GM18511 (cell line): ENCODE measurements around the gene GALNT10.

Source experiments
- ATAC-seq: cut with Tn5 transposase; IDR thresholded peaks from one replicate; pipeline ENCODE4 v1.9.1; 2021; ENCODE audit warnings: mild to moderate bottlenecking, moderate library complexity; ENCODE audit not compliant: unreplicated experiment

The GALNT10 gene

DNA sequence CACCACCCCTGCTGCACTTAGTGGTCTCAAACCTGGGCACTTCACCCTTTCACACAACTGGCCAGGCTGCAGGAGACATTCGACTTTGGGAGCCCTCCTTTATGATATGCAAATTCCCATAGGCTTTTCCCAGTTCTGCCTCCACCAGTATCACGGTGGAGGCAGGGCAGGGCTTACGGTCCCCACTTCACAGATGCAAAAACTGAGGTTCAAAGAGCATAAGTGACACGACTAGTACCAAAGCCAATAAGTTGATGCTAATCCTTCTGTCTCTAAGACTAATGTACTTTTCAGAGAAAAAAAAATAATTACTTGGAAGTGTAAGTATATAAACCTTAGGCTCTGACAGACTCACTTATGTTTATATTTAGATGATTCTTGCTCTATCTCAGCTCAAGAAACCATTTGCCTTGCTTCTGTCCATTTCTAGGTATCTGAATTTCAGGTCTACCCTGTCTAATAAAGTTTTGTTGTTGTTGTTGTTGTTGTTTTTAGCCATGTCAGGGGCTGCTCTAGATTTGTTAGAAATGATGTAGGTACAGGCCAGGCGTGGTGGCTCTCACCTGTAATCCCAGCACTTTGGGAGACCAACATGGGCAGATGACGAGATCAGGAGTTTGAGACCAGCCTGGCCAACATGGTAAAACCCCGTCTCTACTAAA lies 10.7 kb downstream of the GALNT10 start:
- no peak for ATAC-seq

- ATAC-seq = peak; percentile 96
These were observed 12.1 kb downstream of the GALNT10 start for GRCh38 chr5:154202379-154203260.

DNA sequence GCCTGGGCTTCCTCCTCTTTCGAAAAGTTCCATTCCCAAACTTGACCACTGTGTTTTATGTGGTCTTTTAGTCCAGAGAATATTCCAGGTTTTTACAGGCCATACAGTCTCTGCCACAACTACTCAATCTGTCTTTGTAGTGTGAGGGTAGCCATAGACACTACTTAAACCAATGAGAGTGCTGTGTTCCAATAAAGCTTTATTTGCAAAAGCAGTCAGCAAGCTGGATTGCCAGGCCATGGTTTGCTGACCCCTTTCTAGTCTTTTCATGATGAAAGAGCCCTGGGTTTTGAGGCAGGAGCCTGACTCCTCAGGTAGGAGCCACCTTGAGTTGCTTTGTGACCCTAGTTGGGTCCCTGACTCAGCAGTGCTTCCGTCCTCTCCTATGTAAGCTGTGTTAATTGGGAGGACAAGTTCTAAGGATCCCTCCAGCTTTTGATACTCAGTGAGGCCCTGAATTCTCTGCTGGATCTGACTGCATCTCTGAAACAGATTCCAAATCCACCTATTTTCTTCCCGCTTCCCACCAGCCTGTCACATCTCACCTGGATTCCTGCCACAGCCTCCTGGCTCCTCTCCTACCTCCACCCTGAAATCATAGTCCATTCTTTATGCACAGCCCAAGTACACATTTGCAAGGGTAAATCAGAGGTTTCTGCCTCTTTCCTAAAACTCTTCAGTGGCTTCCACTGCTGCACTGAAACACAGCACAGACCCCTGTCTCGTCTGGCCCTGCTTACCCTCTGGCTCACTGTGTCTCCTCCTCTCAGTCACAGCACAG lies 13.5 kb downstream of the GALNT10 start:
- no peak for ATAC-seq

- no peak for ATAC-seq
These were observed 15.0 kb downstream of the GALNT10 start for GRCh38 chr5:154205441-154206117.

- no peak for ATAC-seq
These were observed 15.8 kb downstream of the GALNT10 start for GRCh38 chr5:154206311-154206710.

GRCh38 chr5:154207204-154207603 lies 16.7 kb downstream of the GALNT10 start:
- no peak for ATAC-seq

DNA sequence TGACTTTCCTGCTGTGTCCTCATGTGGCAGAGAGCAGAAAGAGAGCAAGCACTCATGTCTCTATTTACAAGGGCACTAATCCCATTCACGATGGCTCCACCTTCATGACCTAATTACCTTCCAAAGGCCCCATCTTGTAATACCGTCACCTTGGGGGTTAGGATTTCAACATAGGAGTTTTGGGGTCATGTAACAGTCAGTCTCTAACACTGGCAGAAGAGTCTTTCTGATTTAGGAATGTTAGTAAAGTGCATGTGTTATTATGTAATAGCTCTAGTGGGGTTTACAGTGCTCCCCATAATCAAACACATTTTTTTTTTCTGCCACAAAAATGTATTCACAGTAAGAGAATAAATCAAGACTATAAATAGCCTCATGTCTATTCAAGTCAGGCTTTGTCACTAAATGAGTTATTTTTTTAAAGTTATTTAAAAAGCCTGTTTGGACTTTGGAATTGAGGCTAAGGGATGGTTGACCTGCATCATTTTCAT lies 19.1 kb downstream of the GALNT10 start:
- no peak for ATAC-seq

- ATAC-seq = no peak
These were observed 19.6 kb downstream of the GALNT10 start for GRCh38 chr5:154210163-154210562.

- ATAC-seq = no peak
These were observed 21.3 kb downstream of the GALNT10 start for GRCh38 chr5:154211641-154212390.

- no peak for ATAC-seq
These were observed 23.1 kb downstream of the GALNT10 start for GRCh38 chr5:154213592-154213991.

DNA sequence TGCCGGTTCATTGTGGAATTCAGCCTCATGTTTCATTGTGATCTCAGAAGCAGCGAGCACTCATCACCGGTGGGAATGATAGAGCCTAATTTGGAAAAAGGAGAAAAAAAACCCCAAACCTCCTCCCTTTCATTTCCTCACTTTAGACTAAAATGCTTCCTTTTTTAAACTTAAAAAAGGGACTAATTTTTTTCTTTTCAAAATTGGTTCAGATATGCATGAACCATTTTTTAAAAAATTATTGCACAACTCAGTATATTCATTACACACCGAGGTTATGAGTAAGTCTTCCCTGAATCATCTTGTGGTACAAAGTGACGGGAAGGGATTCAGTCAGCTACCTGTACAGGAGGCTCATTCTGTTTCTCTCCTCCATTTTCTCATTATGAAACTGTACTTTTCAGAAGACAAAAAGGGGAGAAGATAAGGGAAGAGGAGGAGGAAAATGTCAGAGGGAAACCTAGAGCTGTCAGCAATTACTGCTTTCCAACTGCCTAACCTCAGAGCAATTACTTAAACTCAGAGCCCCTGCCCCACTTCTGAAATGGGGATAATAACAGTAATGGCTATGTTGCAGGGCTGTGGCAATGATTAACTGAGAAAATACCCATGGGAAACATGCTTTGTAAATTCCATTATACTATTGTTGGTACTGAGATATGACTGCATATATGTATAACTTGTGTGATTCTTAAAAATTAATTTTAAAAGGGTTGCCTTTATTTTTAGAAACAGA lies 24.0 kb downstream of the GALNT10 start:
- peak; percentile 83 for ATAC-seq

GRCh38 chr5:154215571-154216325 lies 25.2 kb downstream of the GALNT10 start:
- ATAC-seq = no peak

GRCh38 chr5:154217462-154217861 lies 26.9 kb downstream of the GALNT10 start:
- ATAC-seq = no peak

DNA sequence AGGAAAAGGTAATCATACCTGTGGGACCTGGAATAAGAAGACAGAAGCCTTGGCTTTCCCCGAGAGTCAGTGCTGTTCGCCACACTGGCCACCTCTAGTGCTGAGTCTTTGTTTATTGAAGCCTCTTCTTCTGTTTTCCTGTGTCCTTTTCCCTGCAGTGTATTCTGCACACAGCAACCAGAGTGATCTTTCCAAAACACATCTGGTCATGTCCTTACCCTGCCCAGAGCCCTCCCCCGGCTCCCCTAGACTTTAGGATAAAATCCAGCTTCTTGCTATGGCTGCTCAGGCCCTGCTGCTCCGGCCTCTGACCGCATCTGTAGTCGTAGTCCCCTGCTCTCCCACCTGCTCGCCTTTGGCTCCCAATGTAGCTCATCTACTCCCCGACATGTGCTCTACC lies 28.3 kb downstream of the GALNT10 start:
- ATAC-seq = no peak

GRCh38 chr5:154220625-154221024 lies 30.1 kb downstream of the GALNT10 start:
- ATAC-seq = no peak

DNA sequence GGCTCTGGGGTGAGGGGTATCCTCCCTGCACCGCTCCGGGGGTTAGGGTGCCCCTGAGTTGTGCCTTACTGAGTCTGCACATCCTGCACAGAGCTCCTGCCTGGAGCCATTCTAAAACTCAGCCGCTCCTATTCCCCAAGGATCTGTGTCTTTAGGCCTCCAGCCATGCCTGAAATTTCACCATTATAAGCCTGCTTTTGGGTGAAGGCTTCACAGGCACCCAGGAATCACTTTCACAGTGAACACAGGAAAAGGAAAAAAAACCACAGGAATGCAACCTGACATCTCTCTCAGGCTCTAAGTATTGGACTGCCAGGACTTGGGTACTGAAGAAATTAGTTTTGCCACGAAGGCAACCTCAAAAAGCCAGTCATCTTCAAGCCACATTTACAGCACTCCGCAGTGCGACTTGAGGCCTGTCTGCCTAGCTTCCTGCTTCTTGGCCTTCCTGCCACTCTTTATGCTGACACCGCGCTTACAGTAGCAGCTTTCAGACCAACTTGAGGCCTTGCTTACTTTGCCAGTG lies 30.9 kb downstream of the GALNT10 start:
- ATAC-seq = peak; percentile 61

GRCh38 chr5:154222414-154222813 lies 31.9 kb downstream of the GALNT10 start:
- no peak for ATAC-seq

- no peak for ATAC-seq
These were observed 32.8 kb downstream of the GALNT10 start for GRCh38 chr5:154223320-154223719.
